GM12892 (cell line): Measurements from ENCODE around the gene UXT. TPM values are rescaled to one million over a fixed set of nuclear protein-coding genes. Genes with fewer than 3 reads are reported as not detected.
"Not testable (repeated sequence)": the region's sequence is repeated elsewhere in the genome, so short reads cannot be mapped to it uniquely, and the experiment has no call there.

ENCODE experiments used
- DNase-seq: peaks from one replicate; pipeline ENCODE4 v3.0.0; 2011; ENCODE audit not compliant: insufficient read length
- FAIRE-seq: peaks from 2 replicates; lab custom pipeline; 2011; peaks lifted over from hg19 to GRCh38; lab: Jason Lieb, UNC
- POLR2A ChIP-seq: IDR thresholded peaks from 2 replicates; pipeline ENCODE4 v1.6.1; 2011; ENCODE audit warnings: low read depth, low read length, control low read depth
- POLR2AphosphoS5 ChIP-seq: IDR thresholded peaks from 2 replicates; pipeline ENCODE4 v1.6.1; 2011; ENCODE audit warnings: low read depth, low read length, control low read depth
- TAF1 ChIP-seq: IDR thresholded peaks from 2 replicates; pipeline ENCODE4 v1.6.1; 2011; ENCODE audit warnings: low read depth, mild to moderate bottlenecking, control low read depth, low read length, borderline replicate concordance
- polyA plus RNA-seq: library from polyadenylated mRNA; unstranded; fragments of >200 nt; gene quantifications from one replicate; pipeline ENCODE4 v1.2.1, GENCODE V29; 2012; ENCODE audit warnings: missing spikeins, inconsistent platforms; ENCODE audit not compliant: missing spikeins

UXT gene, protein sequence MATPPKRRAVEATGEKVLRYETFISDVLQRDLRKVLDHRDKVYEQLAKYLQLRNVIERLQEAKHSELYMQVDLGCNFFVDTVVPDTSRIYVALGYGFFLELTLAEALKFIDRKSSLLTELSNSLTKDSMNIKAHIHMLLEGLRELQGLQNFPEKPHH
- polyA plus RNA-seq: 300 TPM

DNA sequence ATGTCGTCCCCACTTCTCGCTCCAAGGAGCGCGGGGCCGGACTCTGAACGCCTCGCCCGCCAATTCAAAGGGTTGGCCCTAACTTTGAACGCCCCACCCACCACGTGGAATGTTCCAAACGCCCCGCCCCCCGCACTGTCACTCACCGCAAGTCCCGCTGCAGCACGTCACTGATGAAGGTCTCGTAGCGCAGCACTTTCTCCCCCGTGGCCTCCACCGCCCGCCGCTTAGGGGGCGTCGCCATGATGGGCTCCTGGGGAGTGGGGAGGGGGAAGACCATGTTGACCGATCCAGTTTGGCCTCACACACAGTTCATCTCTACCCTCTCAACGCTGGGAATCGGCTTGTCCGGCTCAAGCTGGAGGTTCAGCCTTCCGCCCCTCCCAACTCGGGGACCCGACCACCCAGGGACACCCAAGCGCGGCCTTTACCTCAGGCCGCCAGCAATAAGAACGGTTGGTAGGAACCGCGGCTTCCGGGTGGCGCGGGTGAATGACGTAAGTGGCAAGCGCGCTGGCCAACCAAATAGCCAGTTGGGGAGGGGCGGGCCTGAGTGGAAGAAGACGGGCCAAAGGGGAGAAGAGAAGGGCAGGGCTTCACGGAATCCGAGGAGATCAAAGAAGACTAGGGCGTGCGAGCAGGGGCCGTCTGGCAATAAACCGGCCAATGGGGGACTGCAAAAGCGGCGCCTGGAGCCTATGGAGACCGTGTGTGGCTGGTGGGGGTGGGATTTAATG, at the start of gene UXT:
TSS of gene UXT (minus strand) at position 497 of the 737 bp plus-strand sequence. CDS start at position 244, 253 bp downstream.
- FAIRE-seq (peak; percentile 95), DNase-seq (peak; percentile 65)
- TF ChIP-seq TAF1 (no peak; the same call in 1 of the 2 replicates), POLR2AphosphoS5 (peak; percentile 75; the same call in 1 of the 2 replicates), POLR2A (peak; percentile 78; the same call in 1 of the 2 replicates)

DNA sequence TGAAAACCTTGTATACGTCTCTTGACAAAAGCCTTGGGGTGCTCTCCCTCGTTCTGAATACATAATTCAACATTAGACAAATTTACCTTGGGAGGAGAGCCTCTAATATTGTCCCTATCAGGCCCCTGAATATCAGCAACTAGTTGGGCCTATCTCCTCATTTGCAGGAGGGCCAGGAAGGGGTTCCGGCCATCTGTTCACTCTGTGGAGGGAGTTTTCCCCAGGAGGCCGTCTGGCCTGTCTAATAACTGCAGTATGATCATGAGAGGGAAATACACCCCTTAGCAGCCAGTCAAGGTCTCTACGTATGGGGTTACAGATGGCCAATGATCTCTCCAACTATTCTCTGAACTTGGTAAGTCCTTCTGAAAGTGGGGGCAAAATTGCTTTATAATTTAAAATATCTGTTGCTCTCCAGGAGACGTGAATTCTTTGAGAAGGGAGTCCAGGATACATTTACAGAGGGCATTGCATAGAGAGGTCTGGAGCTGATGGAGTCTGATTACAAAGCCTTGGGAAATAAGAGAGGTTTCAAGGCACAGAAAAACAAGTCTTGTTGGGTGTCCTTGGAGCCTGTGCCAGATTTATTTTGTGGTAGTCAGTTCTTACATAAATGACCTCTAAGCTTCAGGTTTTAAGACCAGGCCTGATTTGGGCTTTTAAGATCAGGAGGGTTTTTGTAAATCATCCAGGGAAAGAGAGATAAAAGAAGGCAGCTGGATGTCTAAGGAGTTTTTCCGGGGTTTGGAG, 48.2 kb upstream of the UXT start:
- TF ChIP-seq TAF1 (no peak), POLR2A (no peak), POLR2AphosphoS5 (no peak)
- FAIRE-seq (no peak), DNase-seq (no peak)

DNA sequence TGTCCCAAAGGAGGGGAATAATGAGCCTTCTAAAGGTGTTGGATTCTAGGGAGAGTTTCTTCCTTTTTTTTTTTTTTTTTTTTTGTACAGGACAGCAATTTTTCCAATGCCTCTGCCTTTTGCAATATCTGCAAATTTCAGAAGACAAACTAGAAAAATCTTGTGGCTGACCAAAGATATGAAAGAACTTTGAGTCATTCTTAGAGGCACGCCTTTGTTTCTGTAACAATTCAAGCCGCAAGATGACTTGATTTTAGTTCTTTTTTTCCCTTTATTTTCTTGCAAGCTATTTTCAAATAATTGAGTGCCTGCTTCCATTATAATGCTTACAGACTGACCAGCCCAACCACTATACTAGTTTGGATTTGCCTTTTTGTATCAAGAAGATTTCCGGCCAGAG, 47.6 kb upstream of the UXT start:
- FAIRE-seq (no peak), DNase-seq (no peak)
- TF ChIP-seq POLR2AphosphoS5 (no peak), TAF1 (no peak), POLR2A (no peak)

DNA sequence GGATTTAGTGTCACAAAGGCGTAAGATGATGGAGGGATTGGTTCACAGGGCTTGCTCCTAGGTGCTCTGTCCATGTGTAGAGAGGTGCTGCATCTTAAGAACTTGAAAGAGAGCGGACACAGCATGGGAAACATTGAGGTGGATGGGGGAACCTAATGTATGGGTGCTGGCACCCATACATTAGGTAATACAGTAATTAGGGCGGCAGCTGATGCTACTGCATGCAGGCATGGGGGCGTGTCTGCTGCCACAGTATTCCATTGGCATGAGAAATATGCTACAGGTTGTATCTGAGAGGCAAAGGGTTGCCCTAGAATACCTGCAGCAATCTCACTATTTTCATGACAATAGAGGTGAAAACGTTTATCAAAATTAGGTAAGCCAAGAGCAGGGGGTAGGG, 45.8 kb upstream of the UXT start:
- DNase-seq (no peak), FAIRE-seq (no peak)
- no peak for TF ChIP-seq POLR2A
- no peak for TF ChIP-seq TAF1
- TF ChIP-seq POLR2AphosphoS5: no peak

DNA sequence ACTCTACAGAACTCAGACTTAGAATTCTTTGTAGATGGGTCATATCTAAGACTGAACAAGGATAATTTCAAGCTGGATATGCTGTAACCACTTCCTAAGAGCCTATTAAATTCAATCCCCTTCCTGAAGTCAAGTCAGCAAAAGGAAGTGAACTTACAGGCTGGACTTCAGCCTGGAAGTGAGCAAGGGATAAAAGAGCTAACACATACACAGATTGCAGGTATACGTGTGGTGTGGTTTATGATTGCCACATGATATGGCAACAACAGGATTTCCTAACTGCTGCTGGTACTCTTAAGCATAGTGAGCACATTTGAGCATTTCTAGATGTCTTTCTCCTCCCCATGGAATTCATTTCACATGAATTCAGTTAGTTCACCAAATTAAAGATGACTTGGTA, 38.2 kb upstream of the UXT start:
- TF ChIP-seq POLR2A (no peak), TAF1 (no peak), POLR2AphosphoS5 (no peak)
- FAIRE-seq (no peak), DNase-seq (no peak)

DNA sequence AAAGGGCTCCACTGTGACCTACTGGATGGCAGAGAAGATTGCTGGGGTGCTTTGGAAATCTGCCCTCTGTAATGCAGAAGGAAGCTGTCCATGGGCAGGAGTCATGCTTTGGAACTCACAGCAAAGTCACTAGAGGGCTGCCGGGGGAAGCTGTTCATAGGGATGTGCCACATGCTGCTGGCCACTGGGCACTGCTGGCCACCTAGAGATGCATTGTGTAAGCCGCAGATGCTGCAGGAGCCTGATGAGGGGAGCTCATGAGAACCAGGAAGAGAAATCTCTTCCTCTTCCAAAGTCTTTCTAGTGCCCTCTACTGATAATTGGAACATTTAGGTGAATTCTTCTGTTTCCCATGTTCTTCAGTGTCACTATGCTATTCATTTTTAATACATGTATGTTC, 31.2 kb upstream of the UXT start:
- TF ChIP-seq POLR2A: no peak
- TF ChIP-seq TAF1: no peak
- no peak for TF ChIP-seq POLR2AphosphoS5

DNA sequence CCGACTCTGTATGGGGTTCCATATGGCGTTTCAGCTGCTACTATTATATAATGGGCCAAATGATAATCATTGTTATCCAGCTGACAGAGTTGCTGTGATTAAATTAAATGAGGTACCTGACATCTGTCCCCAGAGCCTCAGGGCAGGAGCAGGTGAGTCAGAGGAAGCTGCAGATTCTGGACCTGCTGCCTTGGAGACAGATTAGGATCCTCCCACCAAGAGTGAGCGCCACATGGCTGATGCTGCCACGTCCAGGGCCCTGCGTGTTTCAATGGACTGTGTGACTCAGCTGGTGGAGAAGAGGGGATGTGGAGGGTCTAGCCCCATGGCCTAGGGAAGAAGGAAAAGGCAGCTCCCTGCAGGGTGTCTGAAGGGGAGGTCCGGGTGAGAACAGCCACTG, 28.3 kb upstream of the UXT start:
- TF ChIP-seq POLR2A (no peak), TAF1 (no peak), POLR2AphosphoS5 (no peak)
- FAIRE-seq (no peak), DNase-seq (no peak)

More for the DNA sequence above, 31.2 kb upstream of the UXT start:
- DNase-seq: no peak
- no peak for FAIRE-seq

DNA sequence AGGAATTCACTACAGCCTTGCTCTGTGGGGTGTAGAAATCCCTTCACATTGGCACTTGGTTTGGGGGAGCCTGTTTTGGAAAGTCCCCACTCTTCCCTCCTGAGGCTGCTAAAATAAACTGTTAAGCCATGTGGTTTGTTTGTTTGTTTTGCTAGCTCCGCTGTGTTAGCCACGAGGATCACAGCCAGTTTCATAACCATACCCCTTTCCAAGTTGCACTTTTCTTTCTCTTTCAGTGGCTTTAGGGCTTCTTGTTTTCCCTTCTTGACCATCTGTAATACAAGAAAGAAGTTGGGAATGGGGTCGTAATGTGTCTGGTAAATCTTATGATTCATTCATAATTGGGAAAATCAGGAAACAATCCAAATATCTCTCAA, 24.8 kb upstream of the UXT start:
- TF ChIP-seq TAF1: no peak
- no peak for TF ChIP-seq POLR2A
- no peak for TF ChIP-seq POLR2AphosphoS5
- FAIRE-seq (no peak), DNase-seq (no peak)

DNA sequence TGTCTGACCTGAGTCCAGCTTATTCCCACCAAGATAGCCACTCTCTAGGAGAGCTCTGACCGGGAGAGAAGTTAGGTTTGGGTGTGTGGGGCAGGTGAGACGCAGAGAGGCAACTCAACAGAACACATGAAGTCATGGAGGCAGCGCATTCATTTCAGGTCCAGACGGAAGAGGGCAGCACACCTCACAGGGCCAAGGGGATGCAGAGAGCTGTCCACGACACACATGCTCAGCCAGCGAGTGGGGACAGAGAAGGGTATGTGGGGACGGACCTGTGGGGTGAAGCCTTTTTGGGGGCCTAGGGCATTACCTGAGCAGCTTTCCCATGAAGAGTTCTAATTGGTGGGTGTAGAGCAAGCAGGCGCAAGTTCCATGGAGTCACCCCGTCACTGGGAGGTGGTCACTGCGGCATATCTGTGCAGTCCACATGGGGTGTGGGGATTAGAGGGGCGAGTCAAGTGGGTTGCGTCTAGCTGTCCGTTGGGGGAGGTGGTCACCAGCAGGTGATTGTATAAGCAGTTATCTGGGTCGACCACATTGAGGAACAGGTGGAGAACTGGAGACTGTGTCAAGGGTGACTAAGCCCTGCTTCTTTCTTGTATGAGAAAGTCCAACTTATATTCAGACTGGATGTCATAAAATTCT, 24.3 kb upstream of the UXT start:
- no peak for DNase-seq
- no peak for TF ChIP-seq POLR2A
- no peak for FAIRE-seq

DNA sequence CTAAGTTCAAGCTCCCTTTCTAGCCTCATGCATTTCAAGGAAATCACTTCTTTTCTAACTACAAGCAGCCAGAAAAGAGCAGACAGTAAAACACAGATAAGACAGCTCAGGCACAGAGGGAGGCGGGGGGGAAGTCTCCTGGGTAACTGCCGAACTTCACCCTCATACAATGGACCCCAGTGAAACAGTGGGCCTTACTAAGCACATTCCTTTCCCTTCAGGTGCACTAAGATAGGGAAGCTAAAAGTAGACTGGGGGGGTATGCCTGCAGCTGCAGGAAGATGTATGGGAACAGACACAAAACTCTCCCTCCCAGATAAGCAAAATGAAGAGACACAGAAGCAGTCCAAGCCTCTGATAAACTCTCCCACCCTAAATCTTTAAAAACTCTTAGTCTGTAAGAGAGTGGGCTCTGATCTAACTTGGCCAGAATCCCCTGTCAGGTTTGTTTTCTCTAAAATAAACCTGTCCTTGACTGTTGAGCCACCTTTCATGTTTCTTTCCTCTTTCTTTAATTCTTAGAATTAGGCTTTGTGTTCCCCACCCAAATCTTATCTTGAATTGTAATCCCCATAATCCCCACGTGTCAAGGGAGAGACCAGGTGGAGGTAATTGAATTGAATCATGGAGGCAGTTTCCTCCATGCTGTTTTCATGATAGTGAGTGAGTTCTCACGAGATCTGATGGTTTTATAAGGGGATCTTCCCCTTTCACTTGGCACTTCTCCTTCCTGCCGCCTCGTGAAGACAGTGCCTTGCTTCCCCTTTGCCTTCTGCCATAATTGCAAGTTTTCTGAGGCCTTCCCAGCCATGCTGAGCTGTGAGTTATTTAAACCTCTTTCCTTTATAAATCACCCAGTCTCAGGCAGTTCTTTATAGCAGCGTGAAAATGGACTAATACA, 17.2 kb upstream of the UXT start:
- not testable (repeated sequence) for DNase-seq, FAIRE-seq

DNA sequence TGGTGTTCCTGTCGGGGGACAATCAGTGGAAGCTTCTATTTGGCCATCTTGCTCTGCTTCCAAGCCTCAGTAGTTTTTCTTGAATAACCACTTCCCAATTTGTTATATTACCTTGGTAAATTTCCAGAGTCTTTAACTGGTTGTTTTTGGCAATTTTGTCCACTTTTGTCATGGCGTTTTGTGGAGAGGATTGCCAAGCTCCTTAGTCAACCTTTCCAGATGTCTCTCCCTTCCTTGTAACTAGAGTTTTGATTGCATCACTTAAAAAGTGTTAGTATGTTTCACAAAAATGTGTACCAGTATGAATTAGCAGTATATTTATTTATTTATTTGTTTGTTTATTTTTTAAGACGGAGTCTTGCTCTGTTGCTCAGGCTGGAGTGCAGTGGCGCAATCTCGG, 15.8 kb upstream of the UXT start:
- FAIRE-seq (no peak), DNase-seq (no peak)
- TF ChIP-seq POLR2A: no peak

DNA sequence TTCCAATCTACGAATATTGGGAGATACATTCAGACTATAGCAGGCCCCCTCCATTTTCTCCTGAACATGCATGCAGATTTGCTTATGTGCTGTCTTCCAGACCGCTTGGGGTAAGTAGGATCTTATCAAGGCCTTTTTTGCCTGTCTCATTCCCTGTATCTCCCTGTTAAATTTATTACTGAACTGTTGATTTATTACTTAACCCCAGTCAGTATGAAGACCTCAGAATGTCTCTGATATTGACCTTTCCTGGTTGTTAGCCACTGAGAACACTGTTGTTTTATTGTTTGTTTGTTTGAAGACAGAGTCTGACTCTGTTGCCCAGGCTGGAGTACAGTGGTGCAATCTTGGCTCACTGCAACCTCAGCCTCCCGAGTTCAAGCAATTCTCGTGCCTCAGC, 6.8 kb upstream of the UXT start:
- FAIRE-seq, DNase-seq: not testable (repeated sequence)
